HFF-Myc (cell line): ENCODE results near the gene ARFGAP1.

Experiments
- DNase-seq: peaks from one replicate; pipeline ENCODE4 v3.0.0-alpha.2; 2011; ENCODE audit warnings: low read depth; ENCODE audit errors: extremely low read depth
- H3K4me3 ChIP-seq: replicated peaks from 2 replicates; pipeline ENCODE4 v1.5.1; 2011; ENCODE audit warnings: low read depth, mild to moderate bottlenecking, control low read depth, low read length
- TF ChIP-seq, protein P1 (sequence below): IDR thresholded peaks from 2 replicates; pipeline ENCODE4 v1.5.1; 2012; ENCODE audit warnings: mild to moderate bottlenecking, low read depth, low read length, control low read depth; ENCODE audit errors: missing control alignments

Gene ARFGAP1

DNA sequence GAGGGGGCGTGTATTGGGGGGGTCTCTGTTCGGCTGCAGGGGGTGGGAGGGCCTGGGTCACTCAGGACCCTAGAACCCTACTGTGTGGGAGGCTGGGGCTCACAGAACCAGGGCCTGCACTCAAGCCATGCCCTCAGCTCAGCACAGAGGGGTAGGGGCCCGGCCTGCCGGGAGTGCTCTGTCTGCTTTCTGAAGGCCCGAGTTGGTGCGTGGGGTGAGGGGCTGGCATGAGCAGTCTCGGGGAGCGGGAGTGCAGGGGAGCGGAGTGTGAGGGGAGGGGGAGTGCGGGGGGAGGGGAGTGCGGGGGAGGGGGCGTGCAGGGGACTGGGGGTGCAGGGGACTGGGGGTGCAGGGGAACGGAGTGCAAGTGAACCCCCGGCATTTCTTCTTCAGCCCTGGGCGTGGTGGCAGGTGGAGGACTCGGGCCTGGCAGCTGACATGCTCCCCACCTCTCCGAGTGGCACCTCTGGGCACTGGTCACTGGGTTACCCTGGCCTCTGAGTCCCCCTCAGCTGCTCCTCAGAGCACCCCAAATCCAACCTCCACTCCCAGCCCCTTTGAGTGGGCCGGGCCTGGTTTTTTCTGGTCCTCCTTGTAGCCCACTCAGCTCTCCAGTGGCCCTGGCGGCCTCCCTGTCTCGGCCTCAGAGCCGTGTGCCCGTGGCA is 21.4 kb downstream of the ARFGAP1 start:
- TF ChIP-seq, protein P1, sequence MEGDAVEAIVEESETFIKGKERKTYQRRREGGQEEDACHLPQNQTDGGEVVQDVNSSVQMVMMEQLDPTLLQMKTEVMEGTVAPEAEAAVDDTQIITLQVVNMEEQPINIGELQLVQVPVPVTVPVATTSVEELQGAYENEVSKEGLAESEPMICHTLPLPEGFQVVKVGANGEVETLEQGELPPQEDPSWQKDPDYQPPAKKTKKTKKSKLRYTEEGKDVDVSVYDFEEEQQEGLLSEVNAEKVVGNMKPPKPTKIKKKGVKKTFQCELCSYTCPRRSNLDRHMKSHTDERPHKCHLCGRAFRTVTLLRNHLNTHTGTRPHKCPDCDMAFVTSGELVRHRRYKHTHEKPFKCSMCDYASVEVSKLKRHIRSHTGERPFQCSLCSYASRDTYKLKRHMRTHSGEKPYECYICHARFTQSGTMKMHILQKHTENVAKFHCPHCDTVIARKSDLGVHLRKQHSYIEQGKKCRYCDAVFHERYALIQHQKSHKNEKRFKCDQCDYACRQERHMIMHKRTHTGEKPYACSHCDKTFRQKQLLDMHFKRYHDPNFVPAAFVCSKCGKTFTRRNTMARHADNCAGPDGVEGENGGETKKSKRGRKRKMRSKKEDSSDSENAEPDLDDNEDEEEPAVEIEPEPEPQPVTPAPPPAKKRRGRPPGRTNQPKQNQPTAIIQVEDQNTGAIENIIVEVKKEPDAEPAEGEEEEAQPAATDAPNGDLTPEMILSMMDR, result no peak
- H3K4me3 ChIP-seq, result no peak overlapping the region
- no peak for DNase-seq

DNA sequence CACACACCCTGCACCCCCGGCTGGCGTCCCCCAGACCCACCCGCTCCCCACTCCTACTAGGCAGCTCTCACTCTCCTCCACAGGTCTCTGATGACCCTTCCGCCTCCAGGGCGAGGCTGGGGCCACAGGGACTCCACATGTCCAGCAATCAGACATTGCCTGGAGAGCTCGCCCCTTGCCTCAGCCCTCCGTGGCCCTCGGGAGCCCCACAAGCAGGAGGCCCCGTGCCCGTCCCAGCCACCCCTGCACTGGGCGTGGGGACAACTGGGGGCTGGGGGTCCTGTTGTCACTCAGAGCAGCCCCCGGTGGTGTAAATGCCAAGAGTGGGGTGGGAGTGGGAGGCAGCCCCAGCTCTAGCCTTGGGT is 21.9 kb downstream of the ARFGAP1 start:
- DNase-seq, result no peak
- TF ChIP-seq, protein P1, result no peak

DNA sequence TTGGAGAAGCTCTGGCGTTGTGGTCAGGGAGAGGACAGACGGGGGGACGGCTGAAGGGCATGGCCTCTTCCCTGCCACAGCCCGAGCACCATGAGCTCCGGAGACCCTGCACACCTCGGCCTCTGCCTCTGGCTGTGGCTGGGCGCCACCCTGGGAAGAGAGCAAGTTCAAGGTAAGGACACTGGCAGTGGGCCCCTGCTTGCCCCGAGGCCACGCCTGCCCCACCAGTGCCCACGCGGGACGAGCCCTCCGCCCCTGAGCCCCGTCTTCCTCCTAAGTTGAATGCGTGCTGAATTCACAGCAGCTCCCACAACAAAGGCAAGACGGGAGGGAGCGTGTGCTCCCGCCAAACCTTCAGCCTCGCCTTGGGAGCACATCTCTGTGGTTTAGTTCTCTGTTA is 22.4 kb downstream of the ARFGAP1 start:
- DNase-seq, result no peak
- TF ChIP-seq, protein P1, result no peak
- H3K4me3 ChIP-seq, result no peak overlapping the region

More for the DNA sequence above, 21.9 kb downstream of the ARFGAP1 start:
- H3K4me3 ChIP-seq, result no peak overlapping the region

DNA sequence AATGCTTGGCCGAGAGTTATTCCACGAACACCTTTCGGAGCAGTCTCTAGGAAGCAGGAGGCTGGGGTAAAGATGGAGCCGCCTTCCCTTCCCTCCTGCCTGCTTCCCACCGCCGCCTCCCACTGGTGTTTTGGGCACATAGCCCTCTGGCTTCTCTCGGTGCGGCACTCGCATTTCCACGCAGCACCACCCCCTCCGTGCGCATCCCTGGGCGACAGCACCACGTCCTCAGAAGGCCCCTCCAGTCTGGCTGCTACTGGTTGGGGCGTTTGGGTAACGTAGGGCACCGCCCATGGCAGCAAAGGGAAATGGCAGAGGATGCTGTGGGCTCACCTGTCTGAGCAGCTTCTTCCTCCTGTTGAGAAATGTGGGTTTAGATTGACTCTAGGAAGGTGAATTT is 22.8 kb downstream of the ARFGAP1 start:
- no peak overlapping the region for H3K4me3 ChIP-seq
- TF ChIP-seq, protein P1, result no peak
- no peak for DNase-seq

DNA sequence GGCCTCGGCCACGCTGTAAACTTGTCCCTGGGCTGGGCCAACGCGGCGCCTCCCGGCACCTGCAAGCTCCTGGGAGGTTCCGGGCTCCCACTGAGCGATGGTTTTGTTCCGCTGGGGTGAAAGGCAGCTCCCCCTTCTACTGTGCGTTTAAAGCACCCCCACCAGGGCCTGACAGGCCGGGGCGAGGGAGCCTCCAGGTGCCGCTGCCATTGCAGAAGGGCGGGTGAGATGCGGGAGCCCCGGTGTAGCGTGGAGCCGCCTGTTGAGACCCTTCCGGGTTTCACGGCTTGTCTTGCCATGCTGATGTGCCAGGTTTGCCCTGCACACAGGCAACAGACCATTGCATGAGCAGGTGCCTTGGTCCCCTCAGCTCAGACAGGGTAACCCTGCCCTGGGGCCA is 23.2 kb downstream of the ARFGAP1 start:
- no peak overlapping the region for H3K4me3 ChIP-seq
- DNase-seq, result no peak
- TF ChIP-seq, protein P1, result no peak

DNA sequence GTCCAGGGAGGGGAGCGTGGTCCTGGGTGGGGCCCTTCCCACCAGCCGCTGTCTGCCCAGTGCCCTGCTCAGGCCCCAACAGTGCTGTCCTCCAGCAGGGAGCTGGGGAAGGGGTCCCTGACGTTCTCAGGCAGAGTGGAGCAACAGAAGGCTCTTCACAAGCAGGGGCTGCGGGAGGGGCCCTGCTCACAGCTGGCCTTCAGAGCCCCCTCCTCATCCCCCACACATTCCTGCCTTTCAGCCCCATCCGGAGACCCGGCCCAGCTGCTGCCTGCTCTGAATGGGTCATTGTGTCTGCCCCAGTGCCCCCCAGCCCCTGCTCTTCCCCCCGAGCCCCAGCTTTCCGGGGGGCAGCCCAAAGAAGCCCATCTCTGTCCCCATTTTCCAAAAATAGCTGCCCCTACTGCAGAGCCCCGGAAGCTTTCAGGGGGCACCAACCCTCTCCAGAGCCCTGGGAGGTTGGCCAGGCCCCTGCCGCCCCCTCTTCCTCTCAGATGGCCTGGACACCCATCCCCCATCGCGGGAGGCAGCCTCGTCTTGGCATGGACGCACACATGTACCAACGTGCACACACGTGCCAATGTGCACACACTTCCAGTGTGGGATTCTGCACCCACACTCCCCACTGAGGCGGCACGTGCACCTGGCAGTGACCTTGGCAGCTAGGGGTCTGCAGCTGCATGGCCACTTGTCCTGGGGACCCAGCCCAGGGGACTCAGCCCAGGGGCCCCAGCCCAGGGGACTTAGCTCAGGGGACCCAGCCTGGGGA is 24.1 kb downstream of the ARFGAP1 start:
- TF ChIP-seq, protein P1, result no peak
- no peak overlapping the region for H3K4me3 ChIP-seq
- DNase-seq, result no peak
